ENCODE results near the gene PTPA.

GRCh38 chr9:129151469-129151868 lies 40.3 kb downstream of the PTPA start:
- TF ChIP-seq GATA2 (IDR thresholded peaks at IDR 0.05; ENCODE audit: low read depth, low read length): no peak
- TF ChIP-seq GATA3 (IDR thresholded peaks at IDR 0.05; ENCODE audit: low read depth, low read length): no peak
